ENCODE measurements around the gene CALML4. TPM values are rescaled to one million over a fixed set of nuclear protein-coding genes. Genes with fewer than 3 reads are reported as not detected.

The CALML4 gene
- total RNA-seq, 3 donors from 2014 or later (not counting 1 experiment from before 2014, with no cell fraction given), result 2.1 to 3.9 (median 3.7) TPM

DNA sequence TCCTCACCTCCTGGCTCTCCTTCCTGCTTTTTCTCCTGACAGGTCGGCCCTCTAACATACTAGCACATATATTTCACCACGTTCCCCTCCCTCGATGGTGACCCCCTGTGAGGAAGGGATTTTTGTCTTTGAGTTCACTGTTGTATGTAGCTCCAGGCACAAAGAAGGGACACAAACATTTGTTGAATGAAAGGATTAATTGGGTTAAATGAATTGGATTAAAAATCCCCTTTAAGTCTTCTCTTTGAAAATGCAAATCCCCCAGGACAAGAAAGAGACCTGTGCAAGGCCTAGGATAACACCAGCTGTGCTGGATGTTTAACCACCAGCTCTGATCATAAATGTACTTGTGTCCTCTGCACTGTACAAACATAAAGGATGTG, 3.3 kb downstream of the CALML4 start:
- TF ChIP-seq, protein P1, sequence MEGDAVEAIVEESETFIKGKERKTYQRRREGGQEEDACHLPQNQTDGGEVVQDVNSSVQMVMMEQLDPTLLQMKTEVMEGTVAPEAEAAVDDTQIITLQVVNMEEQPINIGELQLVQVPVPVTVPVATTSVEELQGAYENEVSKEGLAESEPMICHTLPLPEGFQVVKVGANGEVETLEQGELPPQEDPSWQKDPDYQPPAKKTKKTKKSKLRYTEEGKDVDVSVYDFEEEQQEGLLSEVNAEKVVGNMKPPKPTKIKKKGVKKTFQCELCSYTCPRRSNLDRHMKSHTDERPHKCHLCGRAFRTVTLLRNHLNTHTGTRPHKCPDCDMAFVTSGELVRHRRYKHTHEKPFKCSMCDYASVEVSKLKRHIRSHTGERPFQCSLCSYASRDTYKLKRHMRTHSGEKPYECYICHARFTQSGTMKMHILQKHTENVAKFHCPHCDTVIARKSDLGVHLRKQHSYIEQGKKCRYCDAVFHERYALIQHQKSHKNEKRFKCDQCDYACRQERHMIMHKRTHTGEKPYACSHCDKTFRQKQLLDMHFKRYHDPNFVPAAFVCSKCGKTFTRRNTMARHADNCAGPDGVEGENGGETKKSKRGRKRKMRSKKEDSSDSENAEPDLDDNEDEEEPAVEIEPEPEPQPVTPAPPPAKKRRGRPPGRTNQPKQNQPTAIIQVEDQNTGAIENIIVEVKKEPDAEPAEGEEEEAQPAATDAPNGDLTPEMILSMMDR (IDR thresholded peaks at IDR 0.05), result no peak
- H3K9me3 Mint-ChIP-seq, result no peaks in the 10 kb centered on the region
- no peak for DNase-seq
- H3K4me1 Mint-ChIP-seq, result peaks cover 0 to 21% of the 10 kb centered on the region in 2 donors
- intact Hi-C loops (cut with micrococcal nuclease), result no loop called here
- H3K4me3 Mint-ChIP-seq, result no peak overlapping the region
- no CpG with 5 or more reads among the region's 3 CpGs for WGBS (ENCODE audit: insufficient coverage)
- Histone ChIP-seq H3K4me3 (ENCODE audit: low read length) (no peak overlapping the region), H3K27me3 (ENCODE audit: control insufficient read depth, insufficient read depth, low read length) (no peaks in the 10 kb centered on the region), H3K9me3 (ENCODE audit: control insufficient read depth, insufficient read depth, low read length) (no peaks in the 10 kb centered on the region), H3K36me3 (ENCODE audit: control insufficient read depth, insufficient read depth, low read length) (no peaks in the 10 kb centered on the region), H3K27ac (ENCODE audit: low read length) (no peak overlapping the region), H3K4me1 (ENCODE audit: control insufficient read depth, insufficient read depth, low read length) (peaks cover 13% of the 10 kb centered on the region)
- ATAC-seq, result no peak
- H3K27me3 Mint-ChIP-seq (ENCODE audit: low read depth in 2 of 2), result no peaks in the 10 kb centered on the region
- no peaks in the 10 kb centered on the region for H3K36me3 Mint-ChIP-seq
- no peak overlapping the region for H3K27ac Mint-ChIP-seq

DNA sequence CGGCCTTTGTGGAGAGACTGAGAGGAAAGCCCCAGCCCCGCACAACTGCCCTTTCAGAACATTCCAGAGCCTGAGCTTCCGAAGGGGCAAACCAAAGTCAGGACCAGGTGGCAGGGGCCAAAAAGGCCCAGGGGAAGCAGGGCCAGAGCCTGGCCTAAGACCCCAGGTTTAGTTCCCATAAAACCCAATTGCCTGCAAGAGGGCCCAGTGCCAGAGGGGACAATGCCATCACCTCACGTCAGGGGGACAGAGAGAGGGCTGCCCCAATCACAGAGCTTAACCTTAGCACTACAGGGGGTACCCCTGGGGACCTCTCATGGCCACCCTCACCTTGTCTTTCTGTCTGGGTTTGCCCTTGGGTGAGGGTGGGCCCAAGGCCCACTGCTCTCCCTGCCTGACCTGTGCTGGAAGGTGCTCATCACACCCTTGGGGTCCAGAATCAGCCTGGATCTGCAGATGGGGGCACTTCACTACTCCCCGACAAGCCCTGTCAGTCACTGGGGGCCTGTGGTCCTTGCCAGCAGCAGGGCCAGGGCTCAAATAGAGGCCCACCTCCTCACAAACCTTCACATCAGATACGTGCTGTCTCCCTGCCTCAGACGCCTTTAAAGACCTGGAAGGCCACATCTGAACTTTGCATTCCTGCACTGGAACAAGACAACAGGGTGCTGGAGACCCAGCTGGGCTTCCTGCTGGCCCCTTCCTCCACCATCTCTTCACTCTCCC, 3.8 kb downstream of the CALML4 start:
- Histone ChIP-seq H3K4me3 (ENCODE audit: low read length) (no peak overlapping the region), H3K4me1 (ENCODE audit: control insufficient read depth, insufficient read depth, low read length) (peaks cover 8% of the 10 kb centered on the region), H3K27me3 (ENCODE audit: control insufficient read depth, insufficient read depth, low read length) (no peaks in the 10 kb centered on the region), H3K9me3 (ENCODE audit: control insufficient read depth, insufficient read depth, low read length) (no peaks in the 10 kb centered on the region), H3K27ac (ENCODE audit: low read length) (no peak overlapping the region), H3K36me3 (ENCODE audit: control insufficient read depth, insufficient read depth, low read length) (no peaks in the 10 kb centered on the region)
- DNase-seq, result no peak
- Mint-ChIP-seq H3K4me1 (peaks cover 0 to 17% of the 10 kb centered on the region in 2 donors), H3K36me3 (no peaks in the 10 kb centered on the region), H3K4me3 (no peak overlapping the region), H3K9me3 (no peaks in the 10 kb centered on the region), H3K27me3 (ENCODE audit: low read depth in 2 of 2) (no peaks in the 10 kb centered on the region), H3K27ac (no peak overlapping the region)
- ATAC-seq, result no peak
- intact Hi-C loops (cut with micrococcal nuclease), result no loop called here
- 97% methylated on average over 7 of the region's 7 CpGs for WGBS (ENCODE audit: insufficient coverage)
- TF ChIP-seq, protein P1 (IDR thresholded peaks at IDR 0.05), result no peak

DNA sequence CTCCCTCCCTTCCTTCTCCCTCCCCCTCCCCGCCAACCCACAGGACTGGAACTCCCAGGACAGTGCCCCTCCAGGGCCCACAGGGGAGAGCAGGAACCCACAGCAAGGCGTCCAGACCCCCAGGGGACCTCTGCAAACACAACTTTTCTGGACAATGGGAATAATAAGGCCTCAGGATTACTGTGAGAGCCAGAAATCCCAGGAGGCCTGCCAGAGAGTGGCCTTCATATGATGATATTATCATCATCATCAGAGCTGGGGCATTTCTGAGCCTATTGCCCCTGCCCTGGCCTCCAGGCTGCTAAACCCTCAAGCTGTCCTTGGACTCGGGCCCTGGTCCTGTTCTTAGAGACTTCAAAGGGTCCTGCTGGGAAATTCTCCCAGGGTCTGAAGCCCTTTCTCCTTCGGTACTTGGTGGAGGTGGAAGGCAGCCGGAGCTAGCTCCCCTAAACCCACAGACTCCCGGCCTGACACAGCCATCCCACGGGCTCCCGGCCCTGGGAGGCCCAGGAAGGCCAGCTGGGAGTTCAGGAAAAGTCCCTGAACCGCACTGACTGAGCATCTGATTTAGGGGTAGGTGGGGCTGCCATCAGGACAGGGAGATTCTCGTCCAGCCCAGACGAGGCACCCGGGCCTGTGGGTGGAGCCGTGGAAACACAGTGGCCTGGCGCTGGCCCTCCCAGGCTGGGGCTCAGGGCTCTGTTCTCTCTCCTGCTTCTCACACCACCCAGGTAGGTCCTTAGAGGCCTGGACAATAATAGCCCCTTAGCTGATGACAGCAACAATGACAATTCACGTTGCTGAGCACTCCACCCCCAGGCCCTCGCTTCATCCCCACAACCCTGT, 4.9 kb downstream of the CALML4 start:
- DNase-seq, result no peak
- Mint-ChIP-seq H3K4me1 (peaks cover 0 to 11% of the 10 kb centered on the region in 2 donors), H3K9me3 (no peaks in the 10 kb centered on the region), H3K27ac (peak overlapping the region in 1 of 2 donors; percentile 70), H3K4me3 (no peak overlapping the region), H3K36me3 (no peaks in the 10 kb centered on the region), H3K27me3 (ENCODE audit: low read depth in 2 of 2) (no peaks in the 10 kb centered on the region)
- TF ChIP-seq, protein P1 (IDR thresholded peaks at IDR 0.05), result no peak
- Histone ChIP-seq H3K27ac (ENCODE audit: low read length) (no peak overlapping the region), H3K36me3 (ENCODE audit: control insufficient read depth, insufficient read depth, low read length) (no peaks in the 10 kb centered on the region), H3K9me3 (ENCODE audit: control insufficient read depth, insufficient read depth, low read length) (no peaks in the 10 kb centered on the region), H3K27me3 (ENCODE audit: control insufficient read depth, insufficient read depth, low read length) (no peaks in the 10 kb centered on the region), H3K4me3 (ENCODE audit: low read length) (no peak overlapping the region), H3K4me1 (ENCODE audit: control insufficient read depth, insufficient read depth, low read length) (peaks cover 3% of the 10 kb centered on the region)
- intact Hi-C loops (cut with micrococcal nuclease), result no loop called here
- 89% methylated on average over 16 of the region's 16 CpGs for WGBS (ENCODE audit: insufficient coverage)
- ATAC-seq, result no peak
